SK-N-SH (cell line): ENCODE data around the gene TMEM140. TPM values are rescaled to one million over a fixed set of nuclear protein-coding genes. Genes with fewer than 3 reads are reported as not detected.

ENCODE experiments used
- CTCF ChIA-PET: fragments of 300-600, 350-600 bp; formaldehyde crosslinking; extraction: SDS; loops from one replicate; lab custom pipeline; 2021; lab: Yijun Ruan, JAX
- POLR2A ChIA-PET: fragments of 350-600 bp; sonication (Branson Sonifier 250); formaldehyde crosslinking; extraction: SDS; loops from one replicate; lab custom pipeline; 2020; ENCODE audit warnings: antibody characterized with exemption, inconsistent platforms; lab: Yijun Ruan, JAX
- DNase-seq: peaks from one replicate; pipeline ENCODE4 v3.0.0; 2012
- H2AFZ ChIP-seq: fragments of 200-600 bp; sonication (generic); 2 replicates; pipeline ENCODE4 v1.8.1; 2016; ENCODE audit warnings: antibody characterized with exemption, mild to moderate bottlenecking, low read depth
- H3F3A ChIP-seq: fragments of 200-600 bp; sonication (generic); replicated peaks from 2 replicates; pipeline ENCODE3; 2016; ENCODE audit warnings: antibody characterized with exemption, mild to moderate bottlenecking; ENCODE audit not compliant: insufficient read depth
- H3K27ac ChIP-seq, 2 experiments: fragments of 200-500 bp in 1 of 2; fragments of 200-600 bp in 1 of 2; sonication (Bioruptor generic) in 1 of 2; sonication (generic), shearing (Covaris generic) in 1 of 2; 2 replicates each; pipeline versions ENCODE4 v1.5.1 to v1.6.1; 2014 to 2016; ENCODE audit warnings: low read depth in 2 of 2, inconsistent platforms in 1 of 2, low read length in 1 of 2, mild to moderate bottlenecking in 1 of 2, mixed read lengths in 1 of 2
- H3K27me3 ChIP-seq: fragments of 200-600 bp; sonication (generic), shearing (Covaris generic); 2 replicates; pipeline ENCODE4 v1.6.1; 2016; ENCODE audit warnings: mixed run types; ENCODE audit not compliant: insufficient read depth
- H3K36me3 ChIP-seq, 2 experiments: fragments of 200-500 bp in 1 of 2; fragments of 200-600 bp in 1 of 2; sonication (Bioruptor generic) in 1 of 2; sonication (generic) in 1 of 2; replicated peaks in 1 of 2; 2 replicates each; pipeline versions ENCODE3 to v1.5.1; 2014 to 2016; ENCODE audit warnings: low read length in 1 of 2, mild to moderate bottlenecking in 1 of 2; ENCODE audit not compliant: insufficient read depth in 2 of 2, control insufficient read depth in 1 of 2
- H3K4me1 ChIP-seq, 2 experiments: fragments of 200-500 bp in 1 of 2; fragments of 200-600 bp in 1 of 2; sonication (Bioruptor generic) in 1 of 2; sonication (generic), shearing (Covaris generic) in 1 of 2; 2 replicates each; pipeline versions ENCODE4 v1.5.1 to v1.6.1; 2014 to 2016; ENCODE audit warnings: low read depth in 1 of 2, low read length in 1 of 2, mixed run types in 1 of 2; ENCODE audit not compliant: insufficient read depth in 2 of 2, control insufficient read depth in 1 of 2
- H3K4me2 ChIP-seq: fragments of 200-600 bp; sonication (generic), shearing (Covaris generic); 2 replicates; pipeline ENCODE4 v1.6.1; 2017; ENCODE audit warnings: mixed run types
- H3K4me3 ChIP-seq, 2 experiments: fragments of 200-500 bp in 1 of 2; fragments of 200-600 bp in 1 of 2; sonication (Bioruptor generic) in 1 of 2; sonication (generic), shearing (Covaris generic) in 1 of 2; 2 replicates each; pipeline versions ENCODE4 v1.5.1 to v1.8.1; 2014 to 2016; ENCODE audit warnings: low read depth in 2 of 2, inconsistent platforms in 1 of 2, low read length in 1 of 2, mild to moderate bottlenecking in 1 of 2, mixed read lengths in 1 of 2, moderate library complexity in 1 of 2
- H3K79me2 ChIP-seq: fragments of 200-600 bp; sonication (generic); 2 replicates; pipeline ENCODE4 v1.8.1; 2017; ENCODE audit warnings: mild to moderate bottlenecking; ENCODE audit not compliant: insufficient read depth
- H3K9ac ChIP-seq: fragments of 200-600 bp; sonication (generic); 2 replicates; pipeline ENCODE4 v1.6.1; 2017; ENCODE audit warnings: mixed run types
- H3K9me2 ChIP-seq: fragments of 200-600 bp; sonication (generic); 2 replicates; pipeline ENCODE4 v1.6.1; 2017; ENCODE audit warnings: mixed run types
- H3K9me3 ChIP-seq: fragments of 200-600 bp; sonication (generic); 2 replicates; pipeline ENCODE4 v1.6.1; 2017; ENCODE audit warnings: mixed run types, mild to moderate bottlenecking, moderate library complexity
- H4K20me1 ChIP-seq: fragments of 200-600 bp; sonication (generic); 2 replicates; pipeline ENCODE4 v1.6.1; 2017; ENCODE audit warnings: mild to moderate bottlenecking, mixed run types; ENCODE audit not compliant: insufficient read depth
- CHD2 ChIP-seq: fragments of 150-350 bp; IDR thresholded peaks from 2 replicates; pipeline ENCODE4 v1.6.1; 2018; ENCODE audit warnings: low read length; ENCODE audit not compliant: partially characterized antibody
- CTCF ChIP-seq: fragments of 200-600 bp; sonication (generic); IDR thresholded peaks from 2 replicates; pipeline ENCODE4 v1.6.1; 2017; ENCODE audit warnings: antibody characterized with exemption, mild to moderate bottlenecking, moderate library complexity
- ELF1 ChIP-seq: IDR thresholded peaks from 2 replicates; pipeline ENCODE4 v1.4.0; 2012
- EP300 ChIP-seq, 2 experiments: IDR thresholded peaks; 2 replicates each; pipeline versions ENCODE4 v1.4.0 to v1.6.1; 2012; ENCODE audit warnings: borderline replicate concordance in 1 of 2, low read depth in 1 of 2, low read length in 1 of 2
- FOSL2 ChIP-seq: IDR thresholded peaks from 2 replicates; pipeline ENCODE4 v1.4.0; 2012; ENCODE audit warnings: low read depth, mild to moderate bottlenecking, moderate library complexity, borderline replicate concordance
- FOXJ3 ChIP-seq: sonication (generic); formaldehyde crosslinking; IDR thresholded peaks from 2 replicates; pipeline ENCODE4 v1.5.1; 2020; ENCODE audit warnings: mild to moderate bottlenecking, missing genetic modification reagents
- GATA2 ChIP-seq: sonication (generic); formaldehyde crosslinking; IDR thresholded peaks from 2 replicates; pipeline ENCODE4 v1.5.0; 2020; ENCODE audit warnings: mild to moderate bottlenecking, missing genetic modification reagents
- JUND ChIP-seq: IDR thresholded peaks from 2 replicates; pipeline ENCODE4 v1.4.0; 2012
- MAX ChIP-seq: IDR thresholded peaks from 2 replicates; pipeline ENCODE4 v1.4.0; 2012; ENCODE audit warnings: low read depth
- NRF1 ChIP-seq: IDR thresholded peaks from 2 replicates; pipeline ENCODE4 v1.6.1; 2012; ENCODE audit warnings: low read depth, mild to moderate bottlenecking, low read length
- PBX3 ChIP-seq: IDR thresholded peaks from 2 replicates; pipeline ENCODE4; 2012
- POLR2AphosphoS5 ChIP-seq: IDR thresholded peaks from 2 replicates; pipeline ENCODE4 v1.6.1; 2012; ENCODE audit warnings: low read depth, low read length
- RAD21 ChIP-seq: IDR thresholded peaks from 2 replicates; pipeline ENCODE4 v1.6.1; 2012; ENCODE audit warnings: mild to moderate bottlenecking, low read length
- RCOR1 ChIP-seq: fragments of 150-350 bp; IDR thresholded peaks from 2 replicates; pipeline ENCODE4 v1.6.1; 2017; ENCODE audit warnings: antibody characterized with exemption, low read length
- SIN3A ChIP-seq: IDR thresholded peaks from 2 replicates; pipeline ENCODE4 v1.6.1; 2012; ENCODE audit warnings: low read depth, mild to moderate bottlenecking, low read length, moderate library complexity, borderline replicate concordance
- SMC3 ChIP-seq: IDR thresholded peaks from 2 replicates; pipeline ENCODE4 v1.6.1; 2012; ENCODE audit warnings: low read depth, low read length, improper control_type of control experiment
- TAF1 ChIP-seq: IDR thresholded peaks from 2 replicates; pipeline ENCODE4 v1.6.1; 2012; ENCODE audit warnings: low read depth, mild to moderate bottlenecking, low read length, moderate library complexity, borderline replicate concordance
- TCF12 ChIP-seq: IDR thresholded peaks from 2 replicates; pipeline ENCODE4 v1.4.0; 2012
- TEAD4 ChIP-seq: IDR thresholded peaks from 2 replicates; pipeline ENCODE4 v1.4.0; 2012; ENCODE audit warnings: mild to moderate bottlenecking, borderline replicate concordance; ENCODE audit not compliant: insufficient read depth
- ZBTB33 ChIP-seq: IDR thresholded peaks from 2 replicates; pipeline ENCODE4 v1.4.0; 2012; ENCODE audit warnings: low read depth, borderline replicate concordance
- WGBS: methylation state at CpG from one replicate; pipeline ENCODE4 v1.1.6; 2017; ENCODE audit warnings: low lambda C conversion rate; 5-methylcytosine and 5-hydroxymethylcytosine counted together
- polyA plus RNA-seq, 3 experiments: library from polyadenylated mRNA; depleted of rRNA; stranded (reverse); fragments of >200 nt; gene quantifications; 2 replicates each; pipeline ENCODE4 v1.2.3, GENCODE V29; 2012

Gene TMEM140
- polyA plus RNA-seq, 1 of the 3 experiments (the other 2 are of a cell fraction): 0.12 TPM

GRCh38 chr7:135151533-135151932, 3.7 kb downstream of the TMEM140 start:
- no peaks in the 10 kb centered on the region for H4K20me1 ChIP-seq
- no peak overlapping the region for H3K4me3 ChIP-seq
- ChIA-PET POLR2A (no interaction called here), CTCF (interaction anchor here (1.1 kb wide), 1 partner anchor 19 kb away, joined by 6 read pairs; the partner anchor contains the start of gene CYREN)
- no peaks in the 10 kb centered on the region for H3K36me3 ChIP-seq
- no peak for DNase-seq
- no peaks in the 10 kb centered on the region for H3K79me2 ChIP-seq
- no peak overlapping the region for H3K27ac ChIP-seq
- no peak overlapping the region for H2AFZ ChIP-seq
- H3K4me1 ChIP-seq: peaks cover 0 to 2% of the 10 kb centered on the region in 2 experiments; a peak in 1 of 4 replicates
- H3K27me3 ChIP-seq: no peaks in the 10 kb centered on the region
- H3K4me2 ChIP-seq: no peak overlapping the region
- no peak overlapping the region for H3K9ac ChIP-seq
- 69% methylated on average over 6 of the region's 6 CpGs for WGBS
- H3F3A ChIP-seq: no peaks in the 10 kb centered on the region
- no peaks in the 10 kb centered on the region for H3K9me2 ChIP-seq
- no peaks in the 10 kb centered on the region; the same call in 1 of the 2 replicates for H3K9me3 ChIP-seq
- TF ChIP-seq RCOR1: no peak
- TF ChIP-seq SIN3A: no peak
- no peak for TF ChIP-seq PBX3
- no peak for TF ChIP-seq MAX
- no peak for TF ChIP-seq NRF1
- no peak for TF ChIP-seq ZBTB33
- no peak for TF ChIP-seq POLR2AphosphoS5
- TF ChIP-seq SMC3: no peak
- no peak for TF ChIP-seq FOXJ3 (CRISPR knock-in tag)
- no peak for TF ChIP-seq RAD21
- TF ChIP-seq TEAD4: no peak
- no peak for TF ChIP-seq CTCF
- no peak for TF ChIP-seq ELF1
- no peak for TF ChIP-seq TAF1
- no peak for TF ChIP-seq EP300 (IDR thresholded peaks at IDR 0.05; ENCODE audit: borderline replicate concordance in 1 of 2, low read depth in 1 of 2, low read length in 1 of 2)
- TF ChIP-seq CHD2: no peak
- no peak for TF ChIP-seq TCF12
- no peak for TF ChIP-seq GATA2 (CRISPR knock-in tag)
- no peak for TF ChIP-seq FOSL2
- no peak for TF ChIP-seq JUND
